Neural progenitor cell (in vitro differentiated cells): ENCODE measurements around the gene UGT1A4. TPM values are rescaled to one million over a fixed set of nuclear protein-coding genes. Genes with fewer than 3 reads are reported as not detected.

Experiments
- DNase-seq: peaks from one replicate; pipeline ENCODE4 v3.0.0-alpha.2; 2016; ENCODE audit warnings: low spot score
- H2AFZ ChIP-seq: fragments of 200-600 bp; sonication (generic); replicated peaks from 2 replicates; pipeline ENCODE4 v1.6.1; 2016; ENCODE audit warnings: antibody characterized with exemption
- H3F3A ChIP-seq: fragments of 200-600 bp; sonication (generic); 2 replicates; pipeline ENCODE4 v1.6.1; 2016; ENCODE audit warnings: antibody characterized with exemption, low read depth
- H3K27ac ChIP-seq: fragments of 200-600 bp; sonication (generic); 2 replicates; pipeline ENCODE4 v1.5.1; 2016; ENCODE audit warnings: mild to moderate bottlenecking
- H3K27me3 ChIP-seq: fragments of 200-600 bp; sonication (generic); 2 replicates; pipeline ENCODE4 v1.6.1; 2016; ENCODE audit warnings: mild to moderate bottlenecking, moderate library complexity
- H3K36me3 ChIP-seq: fragments of 200-600 bp; sonication (generic); 2 replicates; pipeline ENCODE4 v1.5.1; 2016
- H3K4me1 ChIP-seq: fragments of 200-600 bp; sonication (generic); 2 replicates; pipeline ENCODE4 v1.6.1; 2016; ENCODE audit warnings: mixed run types
- H3K4me2 ChIP-seq: fragments of 200-600 bp; sonication (generic); 2 replicates; pipeline ENCODE4 v1.6.1; 2016
- H3K4me3 ChIP-seq: fragments of 200-600 bp; sonication (generic); 2 replicates; pipeline ENCODE4 v1.5.1; 2016
- H3K79me2 ChIP-seq: fragments of 200-600 bp; sonication (generic); 2 replicates; pipeline ENCODE4 v1.6.1; 2016; ENCODE audit warnings: low read depth
- H3K9ac ChIP-seq: fragments of 200-600 bp; sonication (generic); 2 replicates; pipeline ENCODE4 v1.6.1; 2016
- H3K9me3 ChIP-seq: fragments of 200-600 bp; sonication (generic); 2 replicates; pipeline ENCODE4 v1.5.1; 2016; ENCODE audit warnings: low read depth
- H4K20me1 ChIP-seq: fragments of 200-600 bp; sonication (generic); 2 replicates; pipeline ENCODE4 v1.6.1; 2016; ENCODE audit warnings: low read depth
- H3K27ac Mint-ChIP-seq: 3 replicates; pipeline ENCODE4 v1.8.0; 2021; ENCODE audit warnings: mixed read lengths
- H3K27me3 Mint-ChIP-seq: 2 replicates; pipeline ENCODE4 v1.8.0; 2022; ENCODE audit warnings: low read depth, mild to moderate bottlenecking, inconsistent platforms, moderate library complexity, mixed read lengths; ENCODE audit not compliant: insufficient read depth
- H3K36me3 Mint-ChIP-seq: 3 replicates; pipeline ENCODE4 v1.8.0; 2021; ENCODE audit warnings: mixed read lengths
- H3K4me1 Mint-ChIP-seq: 3 replicates; pipeline ENCODE4 v1.8.0; 2021; ENCODE audit warnings: mixed read lengths
- H3K4me3 Mint-ChIP-seq: 3 replicates; pipeline ENCODE4 v1.8.0; 2021; ENCODE audit warnings: mild to moderate bottlenecking, moderate library complexity, mixed read lengths
- H3K9me3 Mint-ChIP-seq: 3 replicates; pipeline ENCODE4 v1.8.0; 2020; ENCODE audit warnings: mixed read lengths
- CTCF ChIP-seq: fragments of 200-600 bp; sonication (generic); IDR thresholded peaks from 2 replicates; pipeline ENCODE4 v1.5.1; 2017; ENCODE audit warnings: antibody characterized with exemption, mild to moderate bottlenecking
- EZH2 ChIP-seq: fragments of 200-600 bp; sonication (generic); IDR thresholded peaks from 2 replicates; pipeline ENCODE4 v1.6.1; 2017; ENCODE audit warnings: antibody characterized with exemption, mild to moderate bottlenecking, moderate library complexity
- EZH2phosphoT487 ChIP-seq: fragments of 200-600 bp; sonication (generic); IDR thresholded peaks from 2 replicates; pipeline ENCODE4 v1.6.1; 2017; ENCODE audit warnings: antibody characterized with exemption
- total RNA-seq: library from RNA; depleted of rRNA; stranded (reverse); fragments of >200 nt; gene quantifications from 2 replicates; pipeline ENCODE4 v1.2.3, GENCODE V29; 2015; ENCODE audit warnings: low replicate concordance

Gene UGT1A4
- total RNA-seq, 1 donor from 2014 or later, result not detected

GRCh38 chr2:233815861-233816260, 97.3 kb downstream of the UGT1A4 start:
- no peak overlapping the region for H3K4me3 Mint-ChIP-seq
- no peak overlapping the region for H3K27ac ChIP-seq
- no peak for DNase-seq
- H3K4me2 ChIP-seq, result no peak overlapping the region
- no peaks in the 10 kb centered on the region for H3F3A ChIP-seq
- H3K36me3 ChIP-seq, result no peaks in the 10 kb centered on the region
- H3K79me2 ChIP-seq, result no peaks in the 10 kb centered on the region
- H2AFZ ChIP-seq, result no peak overlapping the region
- H3K4me1 ChIP-seq, result no peaks in the 10 kb centered on the region
- H4K20me1 ChIP-seq, result no peaks in the 10 kb centered on the region
- H3K4me1 Mint-ChIP-seq, result peaks cover 10% of the 10 kb centered on the region
- H3K9me3 ChIP-seq, result no peaks in the 10 kb centered on the region
- no peaks in the 10 kb centered on the region for H3K27me3 ChIP-seq
- TF ChIP-seq CTCF (no peak), EZH2phosphoT487 (no peak), EZH2 (no peak)
- H3K9me3 Mint-ChIP-seq, result no peaks in the 10 kb centered on the region
- no peaks in the 10 kb centered on the region for H3K36me3 Mint-ChIP-seq
- H3K27me3 Mint-ChIP-seq, result peaks cover 4% of the 10 kb centered on the region
- H3K4me3 ChIP-seq, result no peak overlapping the region
- H3K9ac ChIP-seq, result no peak overlapping the region
- H3K27ac Mint-ChIP-seq, result no peak overlapping the region

- Histone ChIP-seq H3K9me3 (no peaks in the 10 kb centered on the region), H3K4me1 (no peaks in the 10 kb centered on the region), H4K20me1 (no peaks in the 10 kb centered on the region), H3K9ac (no peak overlapping the region), H3K27ac (no peak overlapping the region), H3K27me3 (no peaks in the 10 kb centered on the region), H3K36me3 (no peaks in the 10 kb centered on the region), H3K4me2 (no peak overlapping the region), H3K79me2 (no peaks in the 10 kb centered on the region), H3K4me3 (no peak overlapping the region), H3F3A (no peaks in the 10 kb centered on the region), H2AFZ (no peak overlapping the region)
- Mint-ChIP-seq H3K9me3 (no peaks in the 10 kb centered on the region), H3K27ac (peak overlapping the region; percentile 46), H3K4me3 (no peak overlapping the region), H3K4me1 (peaks cover 10% of the 10 kb centered on the region), H3K27me3 (peaks cover 4% of the 10 kb centered on the region), H3K36me3 (no peaks in the 10 kb centered on the region)
- TF ChIP-seq CTCF (no peak), EZH2phosphoT487 (no peak), EZH2 (no peak)
- no peak for DNase-seq
These were observed 97.8 kb downstream of the UGT1A4 start for GRCh38 chr2:233816334-233816733.

- Mint-ChIP-seq H3K27ac (peak overlapping the region; percentile 46), H3K4me3 (no peak overlapping the region), H3K27me3 (peaks cover 4% of the 10 kb centered on the region), H3K4me1 (peaks cover 10% of the 10 kb centered on the region), H3K9me3 (no peaks in the 10 kb centered on the region), H3K36me3 (no peaks in the 10 kb centered on the region)
- Histone ChIP-seq H3K9ac (no peak overlapping the region), H3K9me3 (no peaks in the 10 kb centered on the region), H3K4me1 (no peaks in the 10 kb centered on the region), H4K20me1 (no peaks in the 10 kb centered on the region), H2AFZ (no peak overlapping the region), H3K36me3 (no peaks in the 10 kb centered on the region), H3K4me2 (no peak overlapping the region), H3K79me2 (no peaks in the 10 kb centered on the region), H3F3A (no peaks in the 10 kb centered on the region), H3K27ac (no peak overlapping the region), H3K4me3 (no peak overlapping the region), H3K27me3 (no peaks in the 10 kb centered on the region)
- TF ChIP-seq EZH2phosphoT487 (no peak), CTCF (no peak), EZH2 (no peak)
- no peak for DNase-seq
These were observed 98.2 kb downstream of the UGT1A4 start for GRCh38 chr2:233816771-233817170.
